HEK293 (cell line): ENCODE results near the gene SSTR5.

Experiments used
- GFI1B ChIP-seq: fragments of 450-650 bp; formaldehyde crosslinking; IDR thresholded peaks from 2 replicates; pipeline ENCODE4 v1.5.1; 2016; ENCODE audit warnings: missing biosample characterization, missing genetic modification characterization
- KLF17 ChIP-seq: fragments of 450-650 bp; formaldehyde crosslinking; IDR thresholded peaks from 2 replicates; pipeline ENCODE4 v1.5.1; 2016; ENCODE audit warnings: missing biosample characterization, missing genetic modification characterization
- PATZ1 ChIP-seq: fragments of 450-650 bp; formaldehyde crosslinking; IDR thresholded peaks from 2 replicates; pipeline ENCODE4 v1.5.1; 2016; ENCODE audit warnings: missing biosample characterization, missing genetic modification characterization
- PRDM4 ChIP-seq: fragments of 450-650 bp; formaldehyde crosslinking; IDR thresholded peaks from 2 replicates; pipeline ENCODE4 v1.5.1; 2017; ENCODE audit warnings: missing biosample characterization, missing genetic modification characterization
- SP2 ChIP-seq: fragments of 450-650 bp; formaldehyde crosslinking; IDR thresholded peaks from 2 replicates; pipeline ENCODE4 v1.5.1; 2016; ENCODE audit warnings: missing biosample characterization, missing genetic modification characterization
- WT1 ChIP-seq: fragments of 450-650 bp; formaldehyde crosslinking; IDR thresholded peaks from 2 replicates; pipeline ENCODE4 v1.5.1; 2016; ENCODE audit warnings: missing biosample characterization, missing genetic modification characterization
- ZBTB21 ChIP-seq: fragments of 450-650 bp; formaldehyde crosslinking; IDR thresholded peaks from 2 replicates; pipeline ENCODE4 v1.5.1; 2017; ENCODE audit warnings: missing biosample characterization, missing genetic modification characterization
- ZBTB48 ChIP-seq: fragments of 450-650 bp; formaldehyde crosslinking; IDR thresholded peaks from 2 replicates; pipeline ENCODE4 v1.5.1; 2016; ENCODE audit warnings: missing biosample characterization, missing genetic modification characterization
- ZIC2 ChIP-seq: fragments of 450-650 bp; formaldehyde crosslinking; IDR thresholded peaks from 2 replicates; pipeline ENCODE4 v1.5.1; 2016; ENCODE audit warnings: missing biosample characterization, missing genetic modification characterization
- ZNF112 ChIP-seq: fragments of 450-650 bp; formaldehyde crosslinking; IDR thresholded peaks from 2 replicates; pipeline ENCODE4 v1.5.0; 2017; ENCODE audit warnings: missing biosample characterization, missing genetic modification characterization
- ZNF132 ChIP-seq: fragments of 450-650 bp; formaldehyde crosslinking; IDR thresholded peaks from 2 replicates; pipeline ENCODE4 v1.5.1; 2017; ENCODE audit warnings: missing biosample characterization, missing genetic modification characterization, borderline replicate concordance
- ZNF155 ChIP-seq: fragments of 450-650 bp; formaldehyde crosslinking; IDR thresholded peaks from 2 replicates; pipeline ENCODE4 v1.5.1; 2016; ENCODE audit warnings: missing biosample characterization, missing genetic modification characterization
- ZNF223 ChIP-seq: fragments of 450-650 bp; formaldehyde crosslinking; IDR thresholded peaks from 2 replicates; pipeline ENCODE4 v1.5.1; 2016; ENCODE audit warnings: missing biosample characterization, missing genetic modification characterization
- ZNF239 ChIP-seq: fragments of 450-650 bp; formaldehyde crosslinking; IDR thresholded peaks from 2 replicates; pipeline ENCODE4 v1.5.1; 2016; ENCODE audit warnings: missing biosample characterization, missing genetic modification characterization
- ZNF274 ChIP-seq, 2 experiments: fragments of 200-500 bp in 1 of 2; fragments of 450-650 bp in 1 of 2; sonication (Bioruptor generic) in 1 of 2; formaldehyde crosslinking in 1 of 2; IDR thresholded peaks; 2 replicates each; pipeline versions ENCODE4 v1.5.1 to v1.6.1; 2014 to 2016; ENCODE audit warnings: borderline replicate concordance in 1 of 2, inconsistent platforms in 1 of 2, low read length in 1 of 2, missing biosample characterization in 1 of 2, missing genetic modification characterization in 1 of 2
- ZNF292 ChIP-seq: fragments of 450-650 bp; formaldehyde crosslinking; IDR thresholded peaks from 2 replicates; pipeline ENCODE4 v1.5.1; 2016; ENCODE audit warnings: low read depth, missing biosample characterization, missing genetic modification characterization, borderline replicate concordance
- ZNF350 ChIP-seq: fragments of 450-650 bp; formaldehyde crosslinking; IDR thresholded peaks from 2 replicates; pipeline ENCODE4 v1.5.0; 2017; ENCODE audit warnings: missing biosample characterization, mild to moderate bottlenecking, missing genetic modification characterization
- ZNF366 ChIP-seq: fragments of 450-650 bp; formaldehyde crosslinking; conservative IDR thresholded peaks from 2 replicates; pipeline ENCODE4 v1.5.1; 2016; ENCODE audit warnings: missing biosample characterization, missing genetic modification characterization
- ZNF433 ChIP-seq: fragments of 450-650 bp; formaldehyde crosslinking; IDR thresholded peaks from 2 replicates; pipeline ENCODE4 v1.5.1; 2016; ENCODE audit warnings: missing biosample characterization, missing genetic modification characterization, low read depth
- ZNF549 ChIP-seq: fragments of 450-650 bp; IDR thresholded peaks from 2 replicates; pipeline ENCODE4 v1.5.1; 2018; ENCODE audit warnings: missing biosample characterization, missing genetic modification characterization, mild to moderate bottlenecking, inconsistent platforms, moderate library complexity
- ZNF561 ChIP-seq: fragments of 450-650 bp; IDR thresholded peaks from 2 replicates; pipeline ENCODE4 v1.5.1; 2018; ENCODE audit warnings: missing biosample characterization, missing genetic modification characterization, borderline replicate concordance
- ZNF600 ChIP-seq: fragments of 450-650 bp; formaldehyde crosslinking; IDR thresholded peaks from 2 replicates; pipeline ENCODE4 v1.5.1; 2016; ENCODE audit warnings: missing biosample characterization, missing genetic modification characterization
- ZNF610 ChIP-seq: fragments of 450-650 bp; formaldehyde crosslinking; IDR thresholded peaks from 2 replicates; pipeline ENCODE4 v1.5.1; 2016; ENCODE audit warnings: missing biosample characterization, missing genetic modification characterization, borderline replicate concordance
- TF ChIP-seq, protein P1 (sequence below): fragments of 450-650 bp; formaldehyde crosslinking; conservative IDR thresholded peaks from 2 replicates; pipeline ENCODE4 v1.5.1; 2016; ENCODE audit warnings: low read depth, missing biosample characterization, missing genetic modification characterization
- TF ChIP-seq, protein P2 (sequence below): fragments of 450-650 bp; formaldehyde crosslinking; IDR thresholded peaks from 2 replicates; pipeline ENCODE4 v1.5.1; 2016; ENCODE audit warnings: missing biosample characterization, missing genetic modification characterization
- TF ChIP-seq, protein P3 (sequence below): IDR thresholded peaks from 2 replicates; pipeline ENCODE4 v1.6.1; 2011; ENCODE audit warnings: mild to moderate bottlenecking, low read depth, low read length, borderline replicate concordance

The SSTR5 gene

GRCh38 chr16:1105888-1106620, 33.5 kb downstream of the SSTR5 start (continued):
- TF ChIP-seq, protein P1, sequence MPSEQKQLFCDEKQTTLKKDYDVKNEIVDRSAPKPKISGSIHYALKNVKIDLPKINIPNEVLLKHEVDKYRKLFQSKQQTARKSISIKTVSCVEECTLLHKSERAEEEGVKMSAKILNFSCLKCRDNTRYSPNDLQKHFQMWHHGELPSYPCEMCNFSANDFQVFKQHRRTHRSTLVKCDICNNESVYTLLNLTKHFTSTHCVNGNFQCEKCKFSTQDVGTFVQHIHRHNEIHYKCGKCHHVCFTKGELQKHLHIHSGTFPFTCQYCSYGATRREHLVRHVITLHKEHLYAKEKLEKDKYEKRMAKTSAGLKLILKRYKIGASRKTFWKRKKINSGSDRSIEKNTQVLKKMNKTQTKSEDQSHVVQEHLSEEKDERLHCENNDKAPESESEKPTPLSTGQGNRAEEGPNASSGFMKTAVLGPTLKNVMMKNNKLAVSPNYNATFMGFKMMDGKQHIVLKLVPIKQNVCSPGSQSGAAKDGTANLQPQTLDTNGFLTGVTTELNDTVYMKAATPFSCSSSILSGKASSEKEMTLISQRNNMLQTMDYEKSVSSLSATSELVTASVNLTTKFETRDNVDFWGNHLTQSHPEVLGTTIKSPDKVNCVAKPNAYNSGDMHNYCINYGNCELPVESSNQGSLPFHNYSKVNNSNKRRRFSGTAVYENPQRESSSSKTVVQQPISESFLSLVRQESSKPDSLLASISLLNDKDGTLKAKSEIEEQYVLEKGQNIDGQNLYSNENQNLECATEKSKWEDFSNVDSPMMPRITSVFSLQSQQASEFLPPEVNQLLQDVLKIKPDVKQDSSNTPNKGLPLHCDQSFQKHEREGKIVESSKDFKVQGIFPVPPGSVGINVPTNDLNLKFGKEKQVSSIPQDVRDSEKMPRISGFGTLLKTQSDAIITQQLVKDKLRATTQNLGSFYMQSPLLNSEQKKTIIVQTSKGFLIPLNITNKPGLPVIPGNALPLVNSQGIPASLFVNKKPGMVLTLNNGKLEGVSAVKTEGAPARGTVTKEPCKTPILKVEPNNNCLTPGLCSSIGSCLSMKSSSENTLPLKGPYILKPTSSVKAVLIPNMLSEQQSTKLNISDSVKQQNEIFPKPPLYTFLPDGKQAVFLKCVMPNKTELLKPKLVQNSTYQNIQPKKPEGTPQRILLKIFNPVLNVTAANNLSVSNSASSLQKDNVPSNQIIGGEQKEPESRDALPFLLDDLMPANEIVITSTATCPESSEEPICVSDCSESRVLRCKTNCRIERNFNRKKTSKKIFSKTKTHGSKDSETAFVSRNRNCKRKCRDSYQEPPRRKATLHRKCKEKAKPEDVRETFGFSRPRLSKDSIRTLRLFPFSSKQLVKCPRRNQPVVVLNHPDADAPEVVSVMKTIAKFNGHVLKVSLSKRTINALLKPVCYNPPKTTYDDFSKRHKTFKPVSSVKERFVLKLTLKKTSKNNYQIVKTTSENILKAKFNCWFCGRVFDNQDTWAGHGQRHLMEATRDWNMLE (tag by site-specific recombination): no peak
- TF ChIP-seq ZNF274 (IDR thresholded peaks at IDR 0.05; ENCODE audit: low read length): no peak
- TF ChIP-seq ZNF274 (tag by site-specific recombination; IDR thresholded peaks at IDR 0.05; ENCODE audit: borderline replicate concordance): no peak
- TF ChIP-seq ZNF223 (tag by site-specific recombination): no peak
- TF ChIP-seq, protein P2, sequence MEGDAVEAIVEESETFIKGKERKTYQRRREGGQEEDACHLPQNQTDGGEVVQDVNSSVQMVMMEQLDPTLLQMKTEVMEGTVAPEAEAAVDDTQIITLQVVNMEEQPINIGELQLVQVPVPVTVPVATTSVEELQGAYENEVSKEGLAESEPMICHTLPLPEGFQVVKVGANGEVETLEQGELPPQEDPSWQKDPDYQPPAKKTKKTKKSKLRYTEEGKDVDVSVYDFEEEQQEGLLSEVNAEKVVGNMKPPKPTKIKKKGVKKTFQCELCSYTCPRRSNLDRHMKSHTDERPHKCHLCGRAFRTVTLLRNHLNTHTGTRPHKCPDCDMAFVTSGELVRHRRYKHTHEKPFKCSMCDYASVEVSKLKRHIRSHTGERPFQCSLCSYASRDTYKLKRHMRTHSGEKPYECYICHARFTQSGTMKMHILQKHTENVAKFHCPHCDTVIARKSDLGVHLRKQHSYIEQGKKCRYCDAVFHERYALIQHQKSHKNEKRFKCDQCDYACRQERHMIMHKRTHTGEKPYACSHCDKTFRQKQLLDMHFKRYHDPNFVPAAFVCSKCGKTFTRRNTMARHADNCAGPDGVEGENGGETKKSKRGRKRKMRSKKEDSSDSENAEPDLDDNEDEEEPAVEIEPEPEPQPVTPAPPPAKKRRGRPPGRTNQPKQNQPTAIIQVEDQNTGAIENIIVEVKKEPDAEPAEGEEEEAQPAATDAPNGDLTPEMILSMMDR (tag by site-specific recombination): peak; percentile 84
- no peak for TF ChIP-seq ZNF292
- TF ChIP-seq ZNF239 (tag by site-specific recombination): no peak
- no peak for TF ChIP-seq ZNF433 (tag by site-specific recombination)
- TF ChIP-seq ZNF112 (tag by site-specific recombination): no peak
- TF ChIP-seq, protein P3, sequence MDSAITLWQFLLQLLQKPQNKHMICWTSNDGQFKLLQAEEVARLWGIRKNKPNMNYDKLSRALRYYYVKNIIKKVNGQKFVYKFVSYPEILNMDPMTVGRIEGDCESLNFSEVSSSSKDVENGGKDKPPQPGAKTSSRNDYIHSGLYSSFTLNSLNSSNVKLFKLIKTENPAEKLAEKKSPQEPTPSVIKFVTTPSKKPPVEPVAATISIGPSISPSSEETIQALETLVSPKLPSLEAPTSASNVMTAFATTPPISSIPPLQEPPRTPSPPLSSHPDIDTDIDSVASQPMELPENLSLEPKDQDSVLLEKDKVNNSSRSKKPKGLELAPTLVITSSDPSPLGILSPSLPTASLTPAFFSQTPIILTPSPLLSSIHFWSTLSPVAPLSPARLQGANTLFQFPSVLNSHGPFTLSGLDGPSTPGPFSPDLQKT: no peak
- TF ChIP-seq ZNF366 (tag by site-specific recombination): no peak
- TF ChIP-seq ZBTB21: no peak
- no peak for TF ChIP-seq ZNF610 (tag by site-specific recombination)
- no peak for TF ChIP-seq GFI1B
- no peak for TF ChIP-seq WT1 (tag by site-specific recombination)
- TF ChIP-seq ZNF600: no peak
- no peak for TF ChIP-seq ZNF549 (tag by site-specific recombination)
- no peak for TF ChIP-seq ZNF155 (tag by site-specific recombination)
- TF ChIP-seq KLF17 (tag by site-specific recombination): 0 out of 2 replicates have a peak, but pooled peaks have one; percentile 30
- peak; percentile 70 for TF ChIP-seq PATZ1
- TF ChIP-seq SP2 (tag by site-specific recombination): no peak
- no peak for TF ChIP-seq ZNF350 (tag by site-specific recombination)
- 0 out of 2 replicates have a peak, but pooled peaks have one; percentile 27 for TF ChIP-seq ZBTB48
- TF ChIP-seq ZNF561: no peak; the same call in 1 of the 2 replicates
- TF ChIP-seq PRDM4: no peak
- TF ChIP-seq ZNF132: no peak
- TF ChIP-seq ZIC2 (tag by site-specific recombination): peak; percentile 83
